Upper lobe of left lung (tissue), 4 donors: ENCODE results near the gene KRTAP9-3.

Experiments used
- CTCF ChIP-seq, 6 experiments: fragments of 450-650 bp in 4 of 6; fragments of 200-600 bp in 2 of 6; sonication (generic) in 2 of 6; IDR thresholded peaks; one replicate each; pipeline ENCODE4 v1.5.1; 2016 to 2019; ENCODE audit warnings: antibody characterized with exemption in 6 of 6
- EP300 ChIP-seq, 4 donors: sonication (generic); formaldehyde crosslinking; IDR thresholded peaks; one replicate each; pipeline ENCODE4 v1.5.1; 2017; ENCODE audit warnings: antibody characterized with exemption in 4 of 4, control low read depth in 2 of 4
- POLR2A ChIP-seq, 4 donors: fragments of 450-650 bp; IDR thresholded peaks; one replicate each; pipeline ENCODE4 v1.5.1; 2016 to 2017; ENCODE audit warnings: antibody characterized with exemption in 4 of 4, mild to moderate bottlenecking in 2 of 4
- POLR2AphosphoS5 ChIP-seq, 2 donors: sonication (generic); formaldehyde crosslinking; IDR thresholded peaks; one replicate each; pipeline ENCODE4 v1.5.1; 2017; ENCODE audit warnings: antibody characterized with exemption in 2 of 2

GRCh38 chr17:41265078-41265477 lies 32.8 kb downstream of the KRTAP9-3 start, which contains the start of gene KRTAP9-6:
- no peak for TF ChIP-seq POLR2A (IDR thresholded peaks at IDR 0.05)
- TF ChIP-seq POLR2AphosphoS5 (IDR thresholded peaks at IDR 0.05), result no peak
- no peak for TF ChIP-seq CTCF (IDR thresholded peaks at IDR 0.05)
- TF ChIP-seq EP300 (IDR thresholded peaks at IDR 0.05), result no peak
